Adrenal gland (tissue), 5 donors: ENCODE data around the gene EVPL.

Experiments
- POLR2A ChIP-seq, 2 donors: fragments of 450-650 bp; IDR thresholded peaks; one replicate each; pipeline ENCODE4 v1.6.1; 2017; ENCODE audit warnings: antibody characterized with exemption in 2 of 2, mild to moderate bottlenecking in 2 of 2, moderate library complexity in 1 of 2
- TF ChIP-seq, protein P1 (sequence below), 6 experiments: fragments of 450-650 bp in 4 of 6; fragments of 200-600 bp in 2 of 6; sonication (generic) in 1 of 6; IDR thresholded peaks; 1 replicate in 5 of 6; 2 replicates in 1 of 6; pipeline versions ENCODE4 v1.5.1 to v1.8.0; 2016 to 2021; ENCODE audit warnings: antibody characterized with exemption in 6 of 6, mild to moderate bottlenecking in 2 of 6, moderate library complexity in 1 of 6
- donor health status: DM: no; HTN: no; CAD: no.

DNA sequence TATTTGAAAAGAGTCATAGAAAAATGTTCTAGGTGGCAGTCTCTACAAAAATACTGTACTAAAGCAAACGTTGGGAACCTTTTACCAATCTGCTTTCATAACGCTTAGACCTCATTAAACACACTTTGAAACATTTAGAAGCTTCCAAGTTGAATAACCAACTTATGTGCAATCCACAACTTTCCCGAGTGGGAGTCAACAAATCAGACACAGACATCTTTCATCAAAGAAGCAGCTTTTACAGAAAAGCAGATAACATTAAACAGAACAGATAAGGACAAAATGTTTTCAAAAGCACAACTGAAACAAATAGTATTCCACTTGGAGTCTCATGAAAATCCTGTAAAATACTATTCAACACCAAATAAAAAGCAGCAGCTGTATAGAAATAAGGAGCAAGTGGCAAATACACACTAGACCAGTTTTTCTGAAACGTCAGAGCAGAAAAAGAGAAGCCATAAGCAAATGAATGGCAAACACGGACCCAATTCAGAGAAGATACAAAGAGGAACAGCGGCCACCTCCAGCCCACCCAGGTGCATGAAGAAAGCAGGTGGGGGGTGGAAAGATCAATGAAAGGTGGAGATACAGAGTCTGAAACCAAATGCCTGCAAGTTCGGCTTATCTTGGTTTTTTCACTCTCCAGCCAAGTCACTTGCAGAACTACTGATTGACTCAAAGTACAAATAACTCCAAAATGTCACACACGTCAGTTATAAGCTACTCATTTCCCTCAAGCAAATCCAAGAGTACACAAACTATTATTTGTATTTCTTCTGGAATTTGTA, 67.9 kb downstream of the EVPL start:
- TF ChIP-seq, protein P1, sequence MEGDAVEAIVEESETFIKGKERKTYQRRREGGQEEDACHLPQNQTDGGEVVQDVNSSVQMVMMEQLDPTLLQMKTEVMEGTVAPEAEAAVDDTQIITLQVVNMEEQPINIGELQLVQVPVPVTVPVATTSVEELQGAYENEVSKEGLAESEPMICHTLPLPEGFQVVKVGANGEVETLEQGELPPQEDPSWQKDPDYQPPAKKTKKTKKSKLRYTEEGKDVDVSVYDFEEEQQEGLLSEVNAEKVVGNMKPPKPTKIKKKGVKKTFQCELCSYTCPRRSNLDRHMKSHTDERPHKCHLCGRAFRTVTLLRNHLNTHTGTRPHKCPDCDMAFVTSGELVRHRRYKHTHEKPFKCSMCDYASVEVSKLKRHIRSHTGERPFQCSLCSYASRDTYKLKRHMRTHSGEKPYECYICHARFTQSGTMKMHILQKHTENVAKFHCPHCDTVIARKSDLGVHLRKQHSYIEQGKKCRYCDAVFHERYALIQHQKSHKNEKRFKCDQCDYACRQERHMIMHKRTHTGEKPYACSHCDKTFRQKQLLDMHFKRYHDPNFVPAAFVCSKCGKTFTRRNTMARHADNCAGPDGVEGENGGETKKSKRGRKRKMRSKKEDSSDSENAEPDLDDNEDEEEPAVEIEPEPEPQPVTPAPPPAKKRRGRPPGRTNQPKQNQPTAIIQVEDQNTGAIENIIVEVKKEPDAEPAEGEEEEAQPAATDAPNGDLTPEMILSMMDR (IDR thresholded peaks at IDR 0.05): no peak
- no peak for TF ChIP-seq POLR2A (IDR thresholded peaks at IDR 0.05)
